HG03457 (cell line): ENCODE data around the gene C4orf50.
"Not testable (repeated sequence)": the region's sequence is repeated elsewhere in the genome, so short reads cannot be mapped to it uniquely, and the experiment has no call there.

ENCODE experiments used
- ATAC-seq: cut with Tn5 transposase; IDR thresholded peaks from one replicate; pipeline ENCODE4 v1.9.1; 2021; ENCODE audit warnings: moderate number of reproducible peaks; ENCODE audit not compliant: unreplicated experiment

C4orf50 gene

GRCh38 chr4:5995901-5996623 is 22.2 kb downstream of the C4orf50 start:
- no peak for ATAC-seq

DNA sequence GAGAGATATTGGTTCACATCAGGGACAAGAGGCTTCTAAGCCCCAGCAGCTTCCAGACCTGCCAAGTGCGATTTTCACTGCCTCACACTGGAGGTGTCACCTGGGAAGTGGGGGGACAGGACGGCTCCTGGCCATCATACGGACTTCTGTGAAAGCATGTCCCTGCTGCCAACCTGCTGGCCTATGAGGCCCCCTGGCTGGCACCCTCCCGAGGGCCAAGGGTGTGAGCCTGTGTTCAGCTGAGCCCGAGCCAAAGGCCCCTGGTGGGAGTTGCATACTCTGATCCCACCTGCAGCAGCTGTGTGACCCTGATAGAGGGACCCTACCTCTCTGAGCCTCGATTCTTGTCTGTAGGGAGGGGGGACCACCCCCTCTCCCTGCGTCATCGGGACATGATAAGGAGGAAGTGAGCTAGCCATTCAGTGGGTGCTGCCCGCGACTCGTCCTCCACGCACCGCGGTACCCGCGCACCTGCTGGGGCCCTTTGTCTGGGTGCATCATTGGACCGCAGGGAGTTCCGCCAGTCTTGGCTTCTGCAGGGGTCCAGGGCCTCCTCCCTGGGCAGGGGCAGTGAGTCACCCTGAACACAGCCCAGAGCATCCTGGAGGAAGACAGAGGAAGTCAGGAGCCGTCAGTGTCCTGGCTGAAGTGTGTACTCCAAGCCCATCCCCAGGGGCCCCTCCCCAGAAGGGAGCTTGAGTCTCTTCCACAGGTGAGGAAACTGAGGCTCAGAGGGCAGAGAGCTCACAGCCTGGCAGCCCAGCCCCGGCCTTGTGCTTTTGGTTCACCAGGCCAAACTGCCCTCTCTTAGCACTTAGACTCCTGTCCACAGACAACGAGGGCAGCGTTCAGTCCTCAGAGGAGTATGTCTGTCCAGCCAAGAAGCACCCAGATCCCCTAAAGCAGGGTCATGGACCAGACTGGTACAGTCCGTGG is 24.1 kb downstream of the C4orf50 start:
- no peak for ATAC-seq

- ATAC-seq = not testable (repeated sequence)
These were observed 24.9 kb downstream of the C4orf50 start for GRCh38 chr4:5993346-5993745.

DNA sequence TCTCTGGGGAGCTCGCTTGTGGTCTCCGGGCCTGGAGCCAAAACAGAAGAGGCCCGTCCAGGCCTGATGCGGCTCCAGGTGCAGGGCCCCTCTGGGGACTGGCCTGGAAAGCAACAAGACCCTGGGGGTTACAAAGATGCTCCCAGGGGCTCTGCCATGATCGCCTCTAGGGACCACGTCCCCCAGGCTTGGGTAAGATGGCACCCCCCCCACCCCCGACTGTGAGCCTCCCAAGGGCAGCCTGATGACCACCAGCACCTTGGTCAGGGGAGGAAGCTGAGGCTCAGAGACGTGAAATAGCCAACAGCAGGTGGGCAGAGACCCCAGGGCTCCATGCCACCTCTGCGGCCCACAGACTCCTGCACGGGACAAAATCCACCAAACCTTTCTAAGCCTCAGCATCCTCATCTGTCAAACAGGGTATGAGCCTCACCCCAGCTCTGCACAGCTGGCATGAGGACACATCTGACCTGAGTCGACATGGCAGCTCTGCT is 25.4 kb downstream of the C4orf50 start:
- no peak for ATAC-seq

DNA sequence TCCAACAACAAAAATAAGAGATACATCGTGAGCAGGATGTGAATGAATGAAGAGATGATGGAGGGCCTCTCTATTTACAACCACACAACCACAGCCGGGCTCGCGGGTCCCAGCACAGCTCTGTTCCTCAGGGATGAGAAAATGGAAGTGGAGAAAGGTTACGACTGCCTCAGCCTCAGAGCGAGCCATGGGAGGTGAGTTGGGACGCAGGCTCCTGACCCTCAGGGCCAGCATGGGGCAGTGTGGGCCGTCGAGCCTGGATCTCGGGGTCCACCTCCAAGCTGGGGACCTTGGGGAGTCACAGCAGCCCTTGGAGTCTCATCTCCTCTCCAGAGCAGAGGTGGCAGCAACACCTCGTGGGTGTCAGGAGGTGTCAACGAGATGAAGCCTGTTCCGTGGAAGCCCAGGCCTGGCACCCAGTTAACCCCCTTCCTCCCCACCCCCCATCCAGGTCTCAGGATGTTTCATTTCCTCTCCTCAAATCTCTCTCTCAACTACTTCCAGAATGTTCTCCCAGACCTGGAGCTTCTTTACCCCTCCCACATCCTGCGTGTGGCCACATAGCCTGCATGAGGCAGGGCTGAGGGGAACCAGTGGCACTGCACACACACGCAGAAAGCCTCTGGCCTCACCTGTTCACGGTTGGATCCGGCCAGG is 25.9 kb downstream of the C4orf50 start:
- no peak for ATAC-seq

GRCh38 chr4:5991405-5991804 is 26.8 kb downstream of the C4orf50 start:
- ATAC-seq = no peak

DNA sequence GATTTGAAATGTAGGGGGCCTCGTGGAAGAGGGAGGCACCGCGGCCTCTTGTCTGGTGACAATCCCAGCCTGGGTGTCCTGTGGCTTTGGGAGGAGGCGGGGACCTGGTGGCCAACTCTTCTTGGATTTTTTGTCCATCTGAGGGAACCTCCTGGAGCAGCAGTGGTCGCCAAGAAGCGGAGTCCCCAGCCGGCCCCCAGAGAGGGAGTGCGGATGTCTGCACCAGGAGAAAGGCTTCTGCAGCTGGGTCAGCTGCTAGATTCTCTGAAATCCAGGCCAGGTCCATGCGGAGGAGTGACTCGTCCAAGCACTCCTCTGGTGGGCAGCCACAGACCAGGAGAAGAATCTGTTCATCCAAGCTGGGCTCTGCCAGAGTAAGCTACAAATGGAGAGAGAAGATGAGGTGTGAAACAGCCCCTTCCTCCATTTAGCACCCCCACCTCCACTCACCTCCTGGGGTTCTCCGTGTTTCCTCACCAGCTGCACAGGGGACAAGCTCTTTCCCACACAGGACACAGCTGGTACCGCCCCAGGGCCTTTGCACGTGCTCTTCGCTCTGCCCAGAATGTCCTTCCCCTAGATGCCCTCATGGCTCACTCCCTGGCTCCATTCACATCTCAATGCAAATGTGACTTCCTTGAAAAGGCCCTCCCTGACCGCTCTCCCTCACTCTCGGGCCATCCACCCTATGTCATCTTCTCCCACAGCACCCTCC is 27.6 kb downstream of the C4orf50 start:
- no peak for ATAC-seq

GRCh38 chr4:5989236-5990225 is 28.7 kb downstream of the C4orf50 start:
- ATAC-seq = no peak

- no peak for ATAC-seq
These were observed 30.0 kb downstream of the C4orf50 start for GRCh38 chr4:5988086-5988845.

GRCh38 chr4:5984843-5985242 is 33.4 kb downstream of the C4orf50 start:
- no peak for ATAC-seq

DNA sequence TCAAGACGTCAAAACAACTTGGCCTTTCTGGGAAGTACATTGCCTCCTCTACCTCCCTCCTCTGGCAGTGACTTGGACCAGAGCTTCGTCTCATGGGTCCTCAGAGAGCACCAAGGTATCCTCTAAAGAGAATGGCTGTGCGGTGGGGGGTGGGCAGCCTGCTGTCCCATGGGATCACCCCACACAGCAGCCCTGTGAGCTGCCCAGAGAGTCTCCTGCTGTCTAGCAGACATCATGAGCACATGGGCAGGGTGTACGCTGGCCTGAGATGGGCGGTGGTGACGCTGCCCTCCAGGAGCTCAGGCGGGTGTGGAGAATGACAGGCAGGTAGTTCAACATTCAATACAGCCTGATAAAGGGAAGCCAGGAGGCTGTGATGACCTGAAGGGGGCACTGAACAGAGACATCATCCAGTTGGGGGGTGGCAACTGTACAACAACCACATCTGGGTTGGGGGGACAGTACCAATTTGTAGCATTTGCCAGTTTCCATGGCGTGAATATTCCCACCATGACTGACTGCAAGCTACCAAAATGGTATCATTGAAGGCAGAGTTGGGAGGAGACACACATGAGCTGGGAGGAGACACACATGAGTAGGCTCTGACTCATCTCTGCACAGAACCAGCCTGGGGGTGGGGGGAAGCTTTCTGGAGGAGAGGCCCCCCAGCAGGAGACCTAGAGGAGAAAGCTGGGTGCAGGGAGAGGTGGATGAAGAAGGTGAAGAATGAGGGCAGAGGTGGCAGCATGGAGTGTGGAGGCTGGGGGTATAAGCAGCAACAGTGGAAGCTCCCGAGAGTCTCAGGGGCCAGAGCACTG is 35.9 kb downstream of the C4orf50 start:
- ATAC-seq = no peak

DNA sequence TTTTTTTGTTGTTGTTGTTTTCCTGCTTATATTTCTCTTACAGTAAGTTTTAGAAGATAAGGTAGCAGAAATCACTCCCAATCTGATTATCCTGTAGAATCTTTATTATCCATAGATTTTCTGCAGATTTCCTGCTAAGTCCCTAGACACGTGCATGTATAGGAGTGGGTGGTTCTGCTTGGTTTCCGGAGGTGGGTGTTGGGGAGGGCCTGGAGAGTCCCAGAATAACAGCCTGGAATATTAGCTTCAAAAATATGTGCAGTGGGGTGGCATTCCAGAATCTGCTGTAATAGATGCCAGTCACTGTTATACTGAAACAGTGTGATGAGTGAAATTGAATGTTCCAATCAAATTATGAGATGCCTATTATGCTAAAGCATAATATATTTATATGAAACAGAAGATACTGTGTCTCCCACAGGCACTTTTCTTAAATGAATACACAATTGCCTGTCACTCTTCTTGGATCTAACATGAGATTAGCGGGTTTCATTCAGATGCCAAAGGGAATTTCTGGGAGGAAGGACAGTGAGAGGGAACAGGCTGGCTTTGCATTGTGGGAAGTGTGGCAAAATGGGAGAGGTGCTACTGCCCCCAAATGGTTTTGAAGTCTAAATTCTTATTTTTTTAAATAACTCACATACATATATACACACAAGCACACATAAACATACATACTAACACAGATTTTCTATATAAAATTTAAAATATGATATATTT is 37.6 kb downstream of the C4orf50 start:
- no peak for ATAC-seq

- ATAC-seq = no peak
These were observed 38.2 kb downstream of the C4orf50 start for GRCh38 chr4:5979981-5980380.

GRCh38 chr4:5976921-5977320 is 41.3 kb downstream of the C4orf50 start:
- ATAC-seq = no peak

DNA sequence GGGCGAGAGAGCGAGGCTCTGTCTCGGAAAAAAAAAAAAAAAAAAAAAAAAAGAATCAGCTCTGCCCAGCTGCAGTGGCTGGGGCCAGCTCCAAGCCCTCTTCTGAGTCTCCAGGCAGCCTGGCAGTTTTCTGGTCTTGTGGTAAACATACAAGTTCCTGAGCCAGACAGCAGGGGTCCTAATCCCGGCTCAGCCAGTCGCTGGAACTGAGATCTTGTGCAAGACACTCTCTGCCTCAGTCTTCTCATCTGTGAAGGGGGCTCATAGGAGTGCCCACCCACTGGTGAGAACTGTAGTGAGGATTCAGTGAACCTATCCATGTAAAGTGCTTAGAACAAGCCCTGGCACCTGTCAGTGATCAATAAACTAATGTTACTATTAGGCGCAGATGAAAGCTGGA is 41.8 kb downstream of the C4orf50 start:
- ATAC-seq = no peak

DNA sequence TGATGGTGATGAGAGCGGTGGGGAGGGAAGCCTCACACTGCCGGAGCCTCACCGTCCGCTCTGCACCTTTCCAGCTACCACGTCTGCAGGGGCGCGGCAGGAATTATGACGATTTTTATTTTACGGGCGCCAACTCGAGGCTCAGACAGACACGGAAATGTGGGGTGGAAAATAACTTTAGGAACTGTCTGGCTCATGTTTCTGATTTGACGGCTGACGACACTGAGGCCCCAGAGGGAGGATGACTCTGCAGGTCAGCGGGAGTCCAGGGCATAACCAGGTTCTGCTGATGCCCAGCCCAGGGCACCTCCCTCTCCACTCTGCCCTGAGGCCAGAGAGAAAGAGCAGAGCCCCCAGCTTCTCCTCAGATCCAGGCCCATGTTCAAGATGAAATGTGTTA is 43.9 kb downstream of the C4orf50 start:
- no peak for ATAC-seq

DNA sequence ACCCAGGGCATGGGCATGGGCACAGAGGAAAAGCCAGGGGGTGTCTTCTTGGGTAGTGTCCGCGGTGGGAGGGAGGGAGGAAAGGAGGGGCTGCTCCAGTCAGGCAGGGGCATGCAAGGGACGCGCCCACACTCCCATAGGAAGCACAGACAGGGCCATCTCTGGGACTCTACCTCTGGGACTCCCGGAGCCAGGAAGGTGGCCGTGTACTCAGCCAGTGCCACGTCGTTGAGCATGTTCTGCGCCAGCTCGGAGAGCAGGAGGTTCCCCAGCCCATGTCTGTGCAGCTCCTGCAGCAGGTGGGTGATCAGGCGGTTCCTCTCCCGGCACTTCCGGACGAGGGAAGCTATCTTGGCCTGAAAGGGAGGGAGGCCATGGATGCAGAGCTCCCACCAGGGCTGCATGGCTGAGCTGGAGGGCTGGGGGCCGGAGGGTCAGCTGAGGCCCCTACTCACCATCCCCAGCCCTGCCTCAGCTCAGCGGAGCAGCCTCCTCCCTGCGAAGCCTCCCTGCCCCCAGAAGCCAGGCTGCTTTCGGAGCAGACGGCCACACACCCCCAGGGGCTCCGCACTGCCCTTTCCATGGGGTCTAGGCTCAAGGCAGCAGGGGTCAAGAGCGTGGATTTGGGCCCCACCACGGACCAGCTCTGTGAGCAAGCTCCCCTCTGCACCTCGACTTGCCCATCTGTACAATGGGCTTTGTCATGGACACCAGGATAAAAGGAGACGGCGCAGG is 44.6 kb downstream of the C4orf50 start:
- no peak for ATAC-seq
